GM12878 (cell line): ENCODE measurements around the gene FREM3.

Experiments used
- SP1 ChIP-seq: IDR thresholded peaks from one replicate; pipeline ENCODE4 v1.6.1; 2011; ENCODE audit warnings: low read depth, low read length
- TF ChIP-seq, protein P1 (sequence below), 3 experiments: IDR thresholded peaks in 2 of 3; conservative IDR thresholded peaks in 1 of 3; 2 replicates each; pipeline ENCODE4 v1.5.1; 2011; ENCODE audit warnings: low read depth in 3 of 3, low read length in 3 of 3, mild to moderate bottlenecking in 3 of 3, control low read depth in 2 of 3, moderate library complexity in 2 of 3, inconsistent platforms in 1 of 3, mixed read lengths in 1 of 3; ENCODE audit not compliant: control insufficient read depth in 2 of 3, insufficient read depth in 1 of 3; ENCODE audit errors: extremely low read depth in 1 of 3

DNA sequence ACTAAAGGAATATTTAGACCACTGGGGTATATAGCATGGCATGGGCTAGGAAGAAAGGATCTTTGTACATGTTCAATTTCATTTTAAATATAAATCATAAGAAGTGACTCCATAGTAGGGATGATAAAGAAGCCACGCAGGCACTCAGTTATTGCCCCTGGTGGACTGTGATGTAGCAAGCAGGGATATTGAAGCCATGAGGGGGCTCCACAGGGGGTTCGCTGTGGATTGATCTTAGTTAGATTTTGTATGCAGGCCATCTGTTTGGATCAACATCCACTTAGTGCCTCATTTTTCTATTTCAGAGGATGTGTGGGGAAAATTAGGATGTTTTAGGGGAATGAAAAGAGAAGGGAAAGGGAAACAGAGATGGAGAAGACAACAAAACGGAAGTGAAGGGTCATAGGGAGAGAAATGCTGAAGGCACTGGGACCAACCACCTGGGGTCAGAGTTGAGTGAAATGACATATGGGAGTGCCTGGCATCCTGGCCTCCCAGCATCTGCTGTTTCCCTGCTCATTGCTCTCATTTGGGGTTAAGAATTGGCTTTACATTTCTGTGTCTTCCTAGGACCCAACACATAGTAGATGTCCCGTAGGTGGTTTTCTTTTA, 11.2 kb upstream of the FREM3 start:
- TF ChIP-seq SP1: no peak
- TF ChIP-seq, protein P1, sequence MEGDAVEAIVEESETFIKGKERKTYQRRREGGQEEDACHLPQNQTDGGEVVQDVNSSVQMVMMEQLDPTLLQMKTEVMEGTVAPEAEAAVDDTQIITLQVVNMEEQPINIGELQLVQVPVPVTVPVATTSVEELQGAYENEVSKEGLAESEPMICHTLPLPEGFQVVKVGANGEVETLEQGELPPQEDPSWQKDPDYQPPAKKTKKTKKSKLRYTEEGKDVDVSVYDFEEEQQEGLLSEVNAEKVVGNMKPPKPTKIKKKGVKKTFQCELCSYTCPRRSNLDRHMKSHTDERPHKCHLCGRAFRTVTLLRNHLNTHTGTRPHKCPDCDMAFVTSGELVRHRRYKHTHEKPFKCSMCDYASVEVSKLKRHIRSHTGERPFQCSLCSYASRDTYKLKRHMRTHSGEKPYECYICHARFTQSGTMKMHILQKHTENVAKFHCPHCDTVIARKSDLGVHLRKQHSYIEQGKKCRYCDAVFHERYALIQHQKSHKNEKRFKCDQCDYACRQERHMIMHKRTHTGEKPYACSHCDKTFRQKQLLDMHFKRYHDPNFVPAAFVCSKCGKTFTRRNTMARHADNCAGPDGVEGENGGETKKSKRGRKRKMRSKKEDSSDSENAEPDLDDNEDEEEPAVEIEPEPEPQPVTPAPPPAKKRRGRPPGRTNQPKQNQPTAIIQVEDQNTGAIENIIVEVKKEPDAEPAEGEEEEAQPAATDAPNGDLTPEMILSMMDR (IDR thresholded peaks at IDR 0.05 in 2 of 3, conservative IDR thresholded peaks at IDR 0.05 in 1 of 3; ENCODE audit: control insufficient read depth in 2 of 3, extremely low read depth in 1 of 3, insufficient read depth in 1 of 3, low read depth in 3 of 3, low read length in 3 of 3): no peak
